H9 (cell line): Measurements from ENCODE around the gene MRC2. TPM values are rescaled to one million over a fixed set of nuclear protein-coding genes. Genes with fewer than 3 reads are reported as not detected.
A peak's percentile ranks its signal among the peaks of the same experiment; 100 is the strongest.

Experiments
- DNase-seq: peaks from one replicate; pipeline ENCODE4 v3.0.0-alpha.2; 2017
- H2AFZ ChIP-seq: one replicate; pipeline ENCODE4 v1.6.1; 2013; ENCODE audit warnings: mild to moderate bottlenecking, low read length, control low read depth, moderate library complexity
- H2AK5ac ChIP-seq: 2 replicates; pipeline ENCODE4 v1.6.1; 2013; ENCODE audit warnings: low read length, control low read depth, mixed read lengths; ENCODE audit not compliant: insufficient read length
- H2BK120ac ChIP-seq: one replicate; pipeline ENCODE4 v1.6.1; 2013; ENCODE audit warnings: low read depth, mild to moderate bottlenecking, low read length, control low read depth, inconsistent platforms; ENCODE audit not compliant: poor library complexity, severe bottlenecking
- H2BK12ac ChIP-seq: 2 replicates; pipeline ENCODE4 v1.6.1; 2013; ENCODE audit warnings: low read length, control low read depth, mixed read lengths, low read depth; ENCODE audit not compliant: insufficient read length
- H2BK15ac ChIP-seq: 2 replicates; pipeline ENCODE4 v1.6.1; 2013; ENCODE audit warnings: low read depth, low read length, control low read depth
- H2BK20ac ChIP-seq: one replicate; pipeline ENCODE4 v1.6.1; 2013; ENCODE audit warnings: low read depth, mild to moderate bottlenecking, low read length, control low read depth, inconsistent platforms; ENCODE audit not compliant: poor library complexity, severe bottlenecking
- H2BK5ac ChIP-seq: 2 replicates; pipeline ENCODE4 v1.6.1; 2013; ENCODE audit warnings: low read length, control low read depth, mixed read lengths; ENCODE audit not compliant: insufficient read length
- H3K14ac ChIP-seq: 2 replicates; pipeline ENCODE4 v1.6.1; 2013; ENCODE audit warnings: low read length, control low read depth; ENCODE audit not compliant: insufficient read depth
- H3K18ac ChIP-seq: 2 replicates; pipeline ENCODE4 v1.6.1; 2013; ENCODE audit warnings: low read depth, mild to moderate bottlenecking, mixed read lengths, low read length, control low read depth; ENCODE audit not compliant: insufficient read length
- H3K23ac ChIP-seq: 2 replicates; pipeline ENCODE4 v1.6.1; 2013; ENCODE audit warnings: low read length, control low read depth, mixed read lengths, low read depth; ENCODE audit not compliant: insufficient read length
- H3K23me2 ChIP-seq: 2 replicates; pipeline ENCODE4 v1.6.1; 2013; ENCODE audit warnings: low read depth, mild to moderate bottlenecking, mixed read lengths, low read length, control low read depth; ENCODE audit not compliant: insufficient read length, poor library complexity, severe bottlenecking
- H3K27ac ChIP-seq: 2 replicates; pipeline ENCODE4 v1.5.1; 2013; ENCODE audit warnings: low read length, control low read depth, mixed read lengths, low read depth; ENCODE audit not compliant: insufficient read length
- H3K27me3 ChIP-seq: 2 replicates; pipeline ENCODE4 v1.6.1; 2013; ENCODE audit warnings: low read length, control low read depth, inconsistent platforms; ENCODE audit not compliant: insufficient read depth
- H3K4ac ChIP-seq: 2 replicates; pipeline ENCODE4 v1.6.1; 2013; ENCODE audit warnings: low read depth, mild to moderate bottlenecking, control low read depth, inconsistent platforms, low read length, moderate library complexity
- H3K4me1 ChIP-seq: 2 replicates; pipeline ENCODE4 v1.6.1; 2013; ENCODE audit warnings: low read length, control low read depth, inconsistent platforms; ENCODE audit not compliant: insufficient read depth
- H3K4me2 ChIP-seq: 2 replicates; pipeline ENCODE4 v1.6.1; 2013; ENCODE audit warnings: low read length, control low read depth, mixed read lengths; ENCODE audit not compliant: insufficient read length, insufficient read depth
- H3K56ac ChIP-seq: 2 replicates; pipeline ENCODE4 v1.6.1; 2013; ENCODE audit warnings: low read depth, mild to moderate bottlenecking, mixed read lengths, low read length, control low read depth; ENCODE audit not compliant: insufficient read length
- H3K79me1 ChIP-seq: 2 replicates; pipeline ENCODE4 v1.6.1; 2013; ENCODE audit warnings: low read depth, mild to moderate bottlenecking, moderate library complexity, low read length, control low read depth, inconsistent platforms; ENCODE audit not compliant: insufficient read depth, poor library complexity, severe bottlenecking
- H3K79me2 ChIP-seq: 2 replicates; pipeline ENCODE4 v1.6.1; 2013; ENCODE audit warnings: low read length, control low read depth, inconsistent platforms; ENCODE audit not compliant: insufficient read depth
- H3K9ac ChIP-seq: 2 replicates; pipeline ENCODE4 v1.6.1; 2013; ENCODE audit warnings: low read length, control low read depth, mixed read lengths; ENCODE audit not compliant: insufficient read length; ENCODE audit errors: extremely low read depth
- H3K9me3 ChIP-seq: one replicate; pipeline ENCODE4 v1.6.1; 2013; ENCODE audit warnings: low read depth, low read length, inconsistent platforms; ENCODE audit not compliant: control insufficient read depth
- H3T11ph ChIP-seq: one replicate; pipeline ENCODE4 v1.6.1; 2013; ENCODE audit warnings: mild to moderate bottlenecking, low read length, control low read depth, inconsistent platforms
- H4K20me1 ChIP-seq: one replicate; pipeline ENCODE4 v1.6.1; 2013; ENCODE audit not compliant: control insufficient read depth, insufficient read length, insufficient read depth
- H4K5ac ChIP-seq: 2 replicates; pipeline ENCODE4 v1.6.1; 2013; ENCODE audit warnings: low read depth, mild to moderate bottlenecking, mixed read lengths, low read length, control low read depth; ENCODE audit not compliant: insufficient read length
- H4K8ac ChIP-seq: replicated peaks from 2 replicates; pipeline ENCODE4 v1.6.1; 2013; ENCODE audit warnings: low read length, control low read depth, mixed read lengths, low read depth; ENCODE audit not compliant: insufficient read length
- H4K91ac ChIP-seq: 2 replicates; pipeline ENCODE4 v1.6.1; 2013; ENCODE audit warnings: low read depth, mild to moderate bottlenecking, moderate library complexity, mixed read lengths, low read length, control low read depth; ENCODE audit not compliant: insufficient read length
- H3K27ac Mint-ChIP-seq, 3 experiments: 2 replicates in 2 of 3; 3 replicates in 1 of 3; pipeline ENCODE4 v1.8.0; 2020 to 2021; ENCODE audit warnings: mixed read lengths in 3 of 3, mild to moderate bottlenecking in 1 of 3, moderate library complexity in 1 of 3
- H3K27me3 Mint-ChIP-seq: 2 replicates; pipeline ENCODE4 v1.8.0; 2021; ENCODE audit warnings: low read depth, mild to moderate bottlenecking, moderate library complexity, mixed read lengths
- H3K36me3 Mint-ChIP-seq, 3 experiments: 2 replicates in 2 of 3; 3 replicates in 1 of 3; pipeline ENCODE4 v1.8.0; 2020 to 2021; ENCODE audit warnings: low read depth in 3 of 3, mixed read lengths in 3 of 3; ENCODE audit not compliant: insufficient read depth in 1 of 3
- H3K4me1 Mint-ChIP-seq, 2 experiments: 2 replicates each; pipeline ENCODE4 v1.8.0; 2020; ENCODE audit warnings: mixed read lengths in 2 of 2
- H3K4me3 Mint-ChIP-seq, 2 experiments: 2 replicates in 1 of 2; 3 replicates in 1 of 2; pipeline ENCODE4 v1.8.0; 2020 to 2021; ENCODE audit warnings: mild to moderate bottlenecking in 2 of 2, mixed read lengths in 2 of 2, moderate library complexity in 1 of 2
- H3K9me3 Mint-ChIP-seq, 2 experiments: 2 replicates in 1 of 2; 3 replicates in 1 of 2; pipeline ENCODE4 v1.8.0; 2020; ENCODE audit warnings: mild to moderate bottlenecking in 2 of 2, mixed read lengths in 2 of 2, moderate library complexity in 1 of 2
- CTCF ChIP-seq: fragments of 200-600 bp; sonication (generic); conservative IDR thresholded peaks from 3 replicates; pipeline ENCODE4 v1.8.0; 2021; ENCODE audit warnings: antibody characterized with exemption, mild to moderate bottlenecking
- WGBS: extraction: QIAGEN DNeasy Blood & Tissue Kit; methylation state at CpG from one replicate; pipeline ENCODE4 v1.1.7; 2013; ENCODE audit warnings: missing lambda C conversion rate, low lambda C conversion rate, mixed read lengths; ENCODE audit not compliant: insufficient read length; ENCODE audit errors: extremely low coverage; 5-methylcytosine and 5-hydroxymethylcytosine counted together
- total RNA-seq: library from RNA; stranded (reverse); gene quantifications from 2 replicates; pipeline ENCODE4 v1.2.1, GENCODE V29; 2021

The MRC2 gene
- total RNA-seq, 1 experiment from 2014 or later: 18.7 TPM

- no peak overlapping the region for H3K56ac ChIP-seq
- no peak overlapping the region for H3K4me3 Mint-ChIP-seq
- H3K23me2 ChIP-seq: peaks cover 15% of the 10 kb centered on the region
- H3K79me2 ChIP-seq: no peaks in the 10 kb centered on the region
- H3K4me1 ChIP-seq: peaks cover 2% of the 10 kb centered on the region; the same call in 1 of the 2 replicates
- no peak overlapping the region for H3T11ph ChIP-seq
- no peak overlapping the region for H2BK12ac ChIP-seq
- no peak overlapping the region for H3K23ac ChIP-seq
- H3K79me1 ChIP-seq: no peaks in the 10 kb centered on the region
- H2BK5ac ChIP-seq: no peak overlapping the region
- H3K14ac ChIP-seq: no peak overlapping the region
- H3K36me3 Mint-ChIP-seq: no peaks in the 10 kb centered on the region
- H3K27me3 ChIP-seq: no peaks in the 10 kb centered on the region; the same call in 1 of the 2 replicates
- H3K27ac Mint-ChIP-seq: 0 out of 7 replicates have a peak overlapping the region, but pooled peaks of 1 of the 3 experiments have one; percentile 41
- H3K18ac ChIP-seq: no peak overlapping the region
- no peak overlapping the region for H4K5ac ChIP-seq
- H3K9ac ChIP-seq: no peak overlapping the region
- H3K9me3 ChIP-seq: no peaks in the 10 kb centered on the region
- H2AFZ ChIP-seq: no peak overlapping the region
- H3K4me2 ChIP-seq: no peak overlapping the region
- no peak for TF ChIP-seq CTCF
- H2AK5ac ChIP-seq: no peak overlapping the region
- H4K91ac ChIP-seq: no peak overlapping the region
- H3K4me1 Mint-ChIP-seq: peaks cover 16 to 17% of the 10 kb centered on the region in 2 experiments
- WGBS: no CpG with 5 or more reads among the region's 12 CpGs
- no peaks in the 10 kb centered on the region for H4K20me1 ChIP-seq
- no peak overlapping the region for H2BK15ac ChIP-seq
- no peak overlapping the region for H3K27ac ChIP-seq
- no peak overlapping the region for H3K4ac ChIP-seq
- no peak for DNase-seq
- no peak overlapping the region for H2BK20ac ChIP-seq
- no peak overlapping the region for H4K8ac ChIP-seq
- H3K9me3 Mint-ChIP-seq: no peaks in the 10 kb centered on the region
- H2BK120ac ChIP-seq: no peak overlapping the region
- peaks cover 20% of the 10 kb centered on the region for H3K27me3 Mint-ChIP-seq
These were observed 73.7 kb downstream of the MRC2 start for GRCh38 chr17:62700964-62701705.
